KMS-11 (cell line): Measurements from ENCODE around the gene DNAJC3.
"Not testable (repeated sequence)": the region's sequence is repeated elsewhere in the genome, so short reads cannot be mapped to it uniquely, and the experiment has no call there.

ENCODE experiments used
- H2AFZ ChIP-seq: fragments of 200-600 bp; sonication (generic); 2 replicates; pipeline ENCODE4 v1.6.1; 2016; ENCODE audit warnings: antibody characterized with exemption, mixed run types, low read depth
- H3K27ac ChIP-seq: fragments of 200-600 bp; sonication (generic); 2 replicates; pipeline ENCODE4 v1.6.1; 2016; ENCODE audit warnings: mild to moderate bottlenecking, mixed run types
- H3K27me3 ChIP-seq: fragments of 200-600 bp; sonication (generic); 2 replicates; pipeline ENCODE4 v1.6.1; 2017; ENCODE audit warnings: mild to moderate bottlenecking, low read depth, mixed run types, moderate library complexity; ENCODE audit not compliant: insufficient read depth
- H3K36me3 ChIP-seq: fragments of 200-600 bp; sonication (generic); 2 replicates; pipeline ENCODE4 v1.6.1; 2017; ENCODE audit warnings: mild to moderate bottlenecking, mixed run types; ENCODE audit not compliant: insufficient read depth
- H3K4me1 ChIP-seq: fragments of 200-600 bp; sonication (generic); 2 replicates; pipeline ENCODE4 v1.6.1; 2016; ENCODE audit warnings: mild to moderate bottlenecking, low read depth, mixed run types; ENCODE audit not compliant: poor library complexity, severe bottlenecking
- H3K4me2 ChIP-seq: fragments of 200-600 bp; sonication (generic); 2 replicates; pipeline ENCODE4 v1.7.0; 2016; ENCODE audit warnings: mild to moderate bottlenecking, mixed run types
- H3K4me3 ChIP-seq: fragments of 200-600 bp; sonication (generic); IDR thresholded peaks from 2 replicates; pipeline ENCODE4 v1.6.1; 2017; ENCODE audit warnings: low read depth, low read length, mixed read lengths; ENCODE audit not compliant: insufficient read depth
- H3K79me2 ChIP-seq: fragments of 200-600 bp; sonication (generic); 2 replicates; pipeline ENCODE4 v1.6.1; 2016; ENCODE audit warnings: low read depth, mixed run types; ENCODE audit not compliant: insufficient read depth
- H3K9ac ChIP-seq: fragments of 200-600 bp; sonication (generic); 2 replicates; pipeline ENCODE4 v1.6.1; 2016; ENCODE audit warnings: mild to moderate bottlenecking, mixed run types
- H4K20me1 ChIP-seq: fragments of 200-600 bp; sonication (generic); 2 replicates; pipeline ENCODE4 v1.6.1; 2016; ENCODE audit warnings: mild to moderate bottlenecking, mixed run types; ENCODE audit not compliant: insufficient read depth
- TF ChIP-seq, protein P1 (sequence below): fragments of 200-600 bp; sonication (generic); conservative IDR thresholded peaks from 2 replicates; pipeline ENCODE4 v1.6.1; 2017; ENCODE audit warnings: low read depth, mild to moderate bottlenecking, antibody characterized with exemption, low read length, moderate library complexity, mixed read lengths

Gene DNAJC3

DNA sequence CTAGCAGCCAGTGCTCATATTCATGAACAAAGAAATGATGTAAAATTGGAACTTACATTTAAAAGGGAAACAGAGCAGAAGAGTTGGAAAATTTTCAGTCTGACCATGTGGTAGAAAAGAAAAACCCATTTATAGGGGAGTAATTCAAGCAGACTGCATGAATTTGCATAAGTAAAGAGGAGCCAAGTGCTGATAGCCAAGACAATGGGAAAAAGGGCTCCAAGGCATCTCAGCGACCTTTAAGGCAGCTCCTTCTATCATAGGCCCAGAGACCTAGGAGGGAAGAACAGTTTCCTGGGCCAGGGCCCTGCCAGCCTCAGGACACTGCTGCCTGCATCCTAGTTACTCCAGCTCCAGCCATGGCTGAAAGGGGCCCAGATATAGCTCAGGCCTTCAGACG lies 7.5 kb downstream of the DNAJC3 start:
- TF ChIP-seq, protein P1, sequence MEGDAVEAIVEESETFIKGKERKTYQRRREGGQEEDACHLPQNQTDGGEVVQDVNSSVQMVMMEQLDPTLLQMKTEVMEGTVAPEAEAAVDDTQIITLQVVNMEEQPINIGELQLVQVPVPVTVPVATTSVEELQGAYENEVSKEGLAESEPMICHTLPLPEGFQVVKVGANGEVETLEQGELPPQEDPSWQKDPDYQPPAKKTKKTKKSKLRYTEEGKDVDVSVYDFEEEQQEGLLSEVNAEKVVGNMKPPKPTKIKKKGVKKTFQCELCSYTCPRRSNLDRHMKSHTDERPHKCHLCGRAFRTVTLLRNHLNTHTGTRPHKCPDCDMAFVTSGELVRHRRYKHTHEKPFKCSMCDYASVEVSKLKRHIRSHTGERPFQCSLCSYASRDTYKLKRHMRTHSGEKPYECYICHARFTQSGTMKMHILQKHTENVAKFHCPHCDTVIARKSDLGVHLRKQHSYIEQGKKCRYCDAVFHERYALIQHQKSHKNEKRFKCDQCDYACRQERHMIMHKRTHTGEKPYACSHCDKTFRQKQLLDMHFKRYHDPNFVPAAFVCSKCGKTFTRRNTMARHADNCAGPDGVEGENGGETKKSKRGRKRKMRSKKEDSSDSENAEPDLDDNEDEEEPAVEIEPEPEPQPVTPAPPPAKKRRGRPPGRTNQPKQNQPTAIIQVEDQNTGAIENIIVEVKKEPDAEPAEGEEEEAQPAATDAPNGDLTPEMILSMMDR, result no peak
- no peak overlapping the region for H3K9ac ChIP-seq
- H3K27ac ChIP-seq, result no peak overlapping the region
- peaks cover 4% of the 10 kb centered on the region for H3K4me1 ChIP-seq
- no peaks in the 10 kb centered on the region for H3K27me3 ChIP-seq
- no peak overlapping the region for H3K4me2 ChIP-seq
- no peak overlapping the region for H3K4me3 ChIP-seq
- H4K20me1 ChIP-seq, result no peaks in the 10 kb centered on the region
- H3K79me2 ChIP-seq, result peaks cover 80% of the 10 kb centered on the region; the same call in 1 of the 2 replicates
- H3K36me3 ChIP-seq, result no peaks in the 10 kb centered on the region
- no peak overlapping the region for H2AFZ ChIP-seq

DNA sequence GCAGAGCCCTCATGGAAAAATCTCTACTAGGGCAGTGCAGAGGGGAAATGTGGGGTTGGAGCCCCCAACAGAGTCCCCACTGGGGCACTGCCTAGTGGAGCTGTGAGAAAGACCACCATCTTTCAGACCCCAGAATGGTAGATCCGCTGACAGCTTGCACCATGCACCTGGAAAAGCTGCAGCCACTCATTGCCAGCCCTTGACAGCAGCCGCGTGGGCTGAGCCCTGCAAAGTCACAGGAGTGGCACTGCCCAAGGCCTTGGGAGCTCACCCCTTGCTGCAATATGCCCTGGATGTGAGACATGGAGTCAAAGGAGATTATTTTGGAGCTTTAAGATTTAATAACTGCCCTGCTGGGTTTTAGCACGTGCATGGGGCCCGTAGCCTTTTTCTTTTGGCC lies 8.0 kb downstream of the DNAJC3 start:
- H3K4me2 ChIP-seq, H2AFZ ChIP-seq, H3K36me3 ChIP-seq, H3K27me3 ChIP-seq, H4K20me1 ChIP-seq, H3K4me3 ChIP-seq, H3K9ac ChIP-seq, H3K4me1 ChIP-seq, H3K27ac ChIP-seq: not testable (repeated sequence)
- peaks cover 79% of the 10 kb centered on the region; the same call in 1 of the 2 replicates for H3K79me2 ChIP-seq

DNA sequence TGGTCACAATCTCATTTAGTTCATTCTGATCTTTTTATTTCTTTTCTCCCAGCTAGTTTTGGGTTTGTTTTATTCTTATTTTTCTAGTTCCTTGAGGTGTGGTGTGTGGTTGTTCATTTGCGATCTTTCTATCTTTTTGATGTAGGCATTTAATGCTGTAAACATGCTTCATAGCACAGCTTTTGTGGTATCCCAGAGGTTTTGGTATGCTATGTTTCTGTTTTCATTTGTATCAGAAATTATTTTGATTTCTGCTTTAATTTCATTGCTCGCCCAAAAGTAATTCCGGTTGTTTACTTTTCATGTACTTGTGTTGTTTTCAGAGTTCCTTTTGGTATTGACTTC lies 12.6 kb downstream of the DNAJC3 start:
- TF ChIP-seq, protein P1, result no peak
- H3K27ac ChIP-seq, result no peak overlapping the region
- H3K36me3 ChIP-seq, result no peaks in the 10 kb centered on the region
- H3K4me1 ChIP-seq, result no peaks in the 10 kb centered on the region
- H3K4me2 ChIP-seq, result no peak overlapping the region
- no peak overlapping the region for H3K9ac ChIP-seq
- no peak overlapping the region for H2AFZ ChIP-seq
- peaks cover 48% of the 10 kb centered on the region; the same call in 1 of the 2 replicates for H3K79me2 ChIP-seq
- H4K20me1 ChIP-seq, result no peaks in the 10 kb centered on the region
- no peak overlapping the region for H3K4me3 ChIP-seq
- no peaks in the 10 kb centered on the region for H3K27me3 ChIP-seq

DNA sequence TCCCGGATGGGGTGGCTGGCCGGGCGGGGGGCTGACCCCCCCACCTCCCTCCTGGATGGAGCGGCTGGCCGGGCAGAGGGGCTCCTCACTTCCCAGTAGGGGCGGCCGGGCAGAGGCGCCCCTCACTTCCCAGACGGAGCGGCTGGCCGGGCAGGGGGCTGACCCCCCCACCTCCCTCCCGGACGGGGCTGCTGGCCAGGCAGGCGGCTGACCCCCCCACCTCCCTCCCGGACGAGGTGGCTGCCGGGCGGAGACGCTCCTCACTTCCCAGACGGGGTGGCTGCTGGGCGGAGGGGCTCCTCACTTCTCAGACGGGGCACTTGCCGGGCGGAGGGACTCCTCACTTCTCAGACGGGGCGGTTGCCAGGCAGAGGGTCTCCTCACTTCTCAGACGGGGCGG lies 14.0 kb downstream of the DNAJC3 start:
- H3K27ac ChIP-seq, H2AFZ ChIP-seq, H3K27me3 ChIP-seq, H3K4me2 ChIP-seq, H3K4me1 ChIP-seq, H3K4me3 ChIP-seq, H3K36me3 ChIP-seq, H3K9ac ChIP-seq, H4K20me1 ChIP-seq: not testable (repeated sequence)
- peaks cover 37% of the 10 kb centered on the region; the same call in 1 of the 2 replicates for H3K79me2 ChIP-seq

DNA sequence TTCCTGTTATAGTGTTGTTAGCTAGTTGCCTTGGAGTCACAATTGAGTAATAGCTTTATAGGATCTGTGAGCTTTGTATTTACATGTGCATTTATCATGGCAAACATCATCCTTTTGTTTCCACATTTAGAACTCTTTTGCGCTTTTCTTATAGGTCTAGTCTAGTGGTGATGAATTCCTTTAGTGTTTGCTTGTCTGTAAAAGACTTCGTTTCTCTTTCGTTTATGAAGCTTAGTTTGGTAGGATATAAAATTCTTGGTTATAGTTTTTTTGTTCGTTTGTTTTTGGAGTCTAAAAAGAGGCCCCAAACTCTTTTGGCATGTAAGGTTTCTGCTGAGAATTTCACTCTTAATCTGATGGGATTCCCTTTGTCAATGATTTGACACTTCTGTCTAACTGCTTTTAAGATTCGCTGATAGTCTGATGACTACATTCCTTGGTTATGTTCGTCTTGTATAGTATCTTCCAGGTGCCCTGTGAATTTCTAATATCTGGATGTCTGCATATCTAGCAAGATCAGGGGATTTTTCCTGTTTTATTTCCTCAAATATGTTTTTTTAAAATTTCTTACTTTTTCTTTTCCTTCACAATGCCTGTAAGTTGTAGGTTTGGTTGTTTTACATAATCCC lies 20.2 kb downstream of the DNAJC3 start:
- Histone ChIP-seq H3K4me2 (no peak overlapping the region), H2AFZ (no peak overlapping the region), H3K9ac (no peak overlapping the region), H3K4me1 (no peaks in the 10 kb centered on the region), H3K4me3 (no peak overlapping the region), H3K27ac (no peak overlapping the region), H3K36me3 (no peaks in the 10 kb centered on the region), H4K20me1 (no peaks in the 10 kb centered on the region), H3K79me2 (peaks cover 31% of the 10 kb centered on the region; the same call in 1 of the 2 replicates), H3K27me3 (no peaks in the 10 kb centered on the region)
- TF ChIP-seq, protein P1, result no peak
